OCI-LY7 (cell line): ENCODE data around the gene DPP10. TPM values are rescaled to one million over a fixed set of nuclear protein-coding genes. Genes with fewer than 3 reads are reported as not detected.
"Not testable (repeated sequence)": the region's sequence is repeated elsewhere in the genome, so short reads cannot be mapped to it uniquely, and the experiment has no call there.

Experiments used
- BruUV-seq: library from RNA; stranded (reverse); fragments of 400-500 nt; replicated peaks from 2 replicates; lab custom pipeline; 2021; lab: Mats Ljungman, UMichigan
- CTCF ChIA-PET: fragments of 300-600 bp; sonication (Branson Sonifier 250); formaldehyde crosslinking; loops from one replicate; lab custom pipeline; 2022; ENCODE audit warnings: antibody characterized with exemption; ENCODE audit not compliant: unreplicated experiment; lab: Charles Lee
- POLR2A ChIA-PET: fragments of 300-600 bp; sonication (Branson Sonifier 250); formaldehyde crosslinking; loops from one replicate; lab custom pipeline; 2022; ENCODE audit warnings: antibody characterized with exemption; lab: Charles Lee
- DNase-seq: peaks from one replicate; pipeline ENCODE4 v3.0.0-alpha.2; 2015; ENCODE audit warnings: low spot score
- H2AFZ ChIP-seq: fragments of 200-600 bp; sonication (generic), shearing (Covaris generic); 2 replicates; pipeline ENCODE4 v1.6.1; 2014; ENCODE audit warnings: mild to moderate bottlenecking, antibody characterized with exemption, low read length, moderate library complexity
- H3K27ac ChIP-seq: fragments of 200-600 bp; sonication (generic); 2 replicates; pipeline ENCODE4 v1.5.1; 2014; ENCODE audit warnings: mixed run types, low read depth, mild to moderate bottlenecking, moderate library complexity, low read length, inconsistent platforms; ENCODE audit not compliant: poor library complexity, severe bottlenecking
- H3K36me3 ChIP-seq: fragments of 200-600 bp; sonication (generic); 2 replicates; pipeline ENCODE4 v1.6.1; 2014; ENCODE audit warnings: mild to moderate bottlenecking, antibody characterized with exemption, low read length, moderate library complexity, mixed read lengths; ENCODE audit not compliant: insufficient read depth
- H3K4me1 ChIP-seq: fragments of 200-600 bp; sonication (generic); 2 replicates; pipeline ENCODE4 v1.5.1; 2014; ENCODE audit warnings: mild to moderate bottlenecking, low read length; ENCODE audit not compliant: insufficient read depth, poor library complexity, severe bottlenecking
- H3K4me2 ChIP-seq: fragments of 200-600 bp; sonication (generic); 2 replicates; pipeline ENCODE4 v1.6.1; 2014; ENCODE audit warnings: mild to moderate bottlenecking, low read length
- H3K4me3 ChIP-seq: fragments of 200-600 bp; sonication (generic); 2 replicates; pipeline ENCODE4 v1.5.1; 2014; ENCODE audit warnings: mild to moderate bottlenecking, low read depth, low read length; ENCODE audit not compliant: poor library complexity, severe bottlenecking
- H3K79me2 ChIP-seq: fragments of 200-600 bp; sonication (generic); 2 replicates; pipeline ENCODE4 v1.6.1; 2016; ENCODE audit warnings: low read depth, mild to moderate bottlenecking, low read length, moderate library complexity, mixed read lengths; ENCODE audit not compliant: insufficient read depth
- H3K9me2 ChIP-seq: fragments of 200-600 bp; sonication (generic); 2 replicates; pipeline ENCODE4 v1.6.1; 2016; ENCODE audit warnings: mild to moderate bottlenecking, low read length, mixed read lengths; ENCODE audit not compliant: insufficient read depth
- H3K9me3 ChIP-seq: fragments of 200-600 bp; sonication (generic); 2 replicates; pipeline ENCODE4 v1.6.1; 2014; ENCODE audit warnings: mild to moderate bottlenecking, mixed run types, low read length, mixed read lengths
- H4K20me1 ChIP-seq: fragments of 200-600 bp; sonication (generic); 2 replicates; pipeline ENCODE4 v1.6.1; 2014; ENCODE audit warnings: mild to moderate bottlenecking, antibody characterized with exemption, low read length, moderate library complexity, mixed read lengths; ENCODE audit not compliant: insufficient read depth
- EZH2phosphoT487 ChIP-seq: fragments of 200-600 bp; sonication (generic); IDR thresholded peaks from 2 replicates; pipeline ENCODE4 v1.6.1; 2018; ENCODE audit warnings: low read depth, borderline replicate concordance, mild to moderate bottlenecking, mixed run types, antibody characterized with exemption, low read length, moderate library complexity, mixed read lengths
- intact Hi-C: fragments of 100-400 bp; cut with micrococcal nuclease; formaldehyde crosslinking; loops from one replicate; pipeline ENCODE4 v1.10.0; 2022; ENCODE audit not compliant: unreplicated experiment
- total RNA-seq, 2 experiments: library from RNA; depleted of rRNA in 1 of 2; stranded (reverse); fragments of >200 nt in 1 of 2; shearing (Covaris generic) in 1 of 2; gene quantifications; 2 replicates each; pipeline ENCODE4 v1.2.3, GENCODE V29; 2014 to 2022
- TF ChIP-seq, protein P1 (sequence below): fragments of 200-600 bp; sonication (generic); conservative IDR thresholded peaks from 2 replicates; pipeline ENCODE4 v1.5.1; 2014; ENCODE audit warnings: mild to moderate bottlenecking, antibody characterized with exemption, low read length, moderate library complexity, mixed read lengths

The DPP10 gene
- total RNA-seq, 2 experiments from 2014 or later: not detected

DNA sequence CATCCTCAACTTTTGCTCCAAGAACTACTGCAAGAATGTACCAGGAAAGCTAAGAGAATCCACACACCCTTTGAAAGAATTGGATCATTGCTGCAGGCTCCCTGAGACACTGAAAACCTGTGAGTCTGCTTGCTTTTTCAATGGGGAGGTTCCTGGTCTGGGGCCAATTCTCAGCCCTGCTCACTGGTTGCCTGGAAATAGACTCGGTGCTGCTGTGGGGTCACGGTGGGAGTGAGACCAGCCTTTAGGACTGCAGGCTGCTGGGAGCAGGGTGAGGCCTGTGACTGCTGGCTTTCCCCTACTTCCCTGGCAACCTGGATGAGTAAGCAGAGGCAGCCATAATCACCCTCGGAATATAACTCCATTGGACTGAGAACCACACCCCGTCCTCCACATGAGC is 569.3 kb downstream of the DPP10 start:
- H3K9me2 ChIP-seq: no peaks in the 10 kb centered on the region
- BruUV-seq: no TSS peak
- intact Hi-C loops: no loop called here

DNA sequence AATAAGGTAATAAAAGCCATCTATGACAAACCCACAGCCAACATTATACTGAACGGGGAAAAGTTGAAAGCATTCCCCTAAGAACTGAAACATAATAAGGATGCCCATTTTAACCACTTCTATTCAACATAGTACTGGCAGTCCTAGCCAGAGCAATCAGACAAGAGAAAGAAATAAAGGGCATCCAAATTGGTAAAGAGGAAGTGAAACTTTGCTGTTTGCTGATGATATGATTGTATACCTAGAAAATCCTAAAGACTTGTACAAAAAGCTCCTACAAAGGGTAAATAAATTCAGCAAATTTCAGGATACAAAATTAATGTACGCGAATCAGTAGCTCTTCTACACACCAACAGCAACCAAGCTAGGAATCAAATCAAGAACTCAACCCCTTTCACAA is 579.6 kb downstream of the DPP10 start:
- H3K4me2 ChIP-seq, H3K4me3 ChIP-seq, POLR2A ChIA-PET, H3K9me2 ChIP-seq, CTCF ChIA-PET, H2AFZ ChIP-seq, DNase-seq, H3K27ac ChIP-seq, BruUV-seq, H3K36me3 ChIP-seq, intact Hi-C loops, H3K9me3 ChIP-seq, H4K20me1 ChIP-seq, H3K4me1 ChIP-seq, H3K79me2 ChIP-seq: not testable (repeated sequence)

More for the DNA sequence above, 569.3 kb downstream of the DPP10 start:
- TF ChIP-seq EZH2phosphoT487: no peak
- Histone ChIP-seq H3K9me3 (no peaks in the 10 kb centered on the region), H3K4me3 (no peak overlapping the region), H3K4me2 (no peak overlapping the region), H3K36me3 (no peaks in the 10 kb centered on the region), H3K4me1 (no peaks in the 10 kb centered on the region), H4K20me1 (no peaks in the 10 kb centered on the region), H3K27ac (no peak overlapping the region), H2AFZ (no peak overlapping the region), H3K79me2 (no peaks in the 10 kb centered on the region)
- DNase-seq: no peak
- ChIA-PET CTCF (no interaction called here), POLR2A (no interaction called here)

DNA sequence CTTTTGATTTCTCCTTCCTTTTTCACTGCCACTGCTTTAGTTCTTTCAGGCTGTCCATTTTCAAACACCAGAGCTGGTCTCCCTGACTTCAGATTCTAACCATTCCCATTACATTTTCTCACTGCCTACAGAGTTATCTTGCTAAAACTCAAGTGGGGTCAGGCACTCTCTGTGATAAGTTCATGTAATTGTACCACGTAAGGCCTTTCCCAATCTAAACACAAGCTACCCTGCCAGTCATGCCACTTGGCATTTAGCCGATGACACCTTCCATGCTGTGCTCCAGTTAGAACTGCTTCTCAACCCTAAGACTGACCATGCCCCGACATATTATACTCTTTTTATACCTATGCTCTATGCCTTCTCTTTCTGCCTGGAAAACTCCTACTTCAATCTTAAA is 592.4 kb downstream of the DPP10 start:
- TF ChIP-seq EZH2phosphoT487: no peak
- TF ChIP-seq, protein P1, sequence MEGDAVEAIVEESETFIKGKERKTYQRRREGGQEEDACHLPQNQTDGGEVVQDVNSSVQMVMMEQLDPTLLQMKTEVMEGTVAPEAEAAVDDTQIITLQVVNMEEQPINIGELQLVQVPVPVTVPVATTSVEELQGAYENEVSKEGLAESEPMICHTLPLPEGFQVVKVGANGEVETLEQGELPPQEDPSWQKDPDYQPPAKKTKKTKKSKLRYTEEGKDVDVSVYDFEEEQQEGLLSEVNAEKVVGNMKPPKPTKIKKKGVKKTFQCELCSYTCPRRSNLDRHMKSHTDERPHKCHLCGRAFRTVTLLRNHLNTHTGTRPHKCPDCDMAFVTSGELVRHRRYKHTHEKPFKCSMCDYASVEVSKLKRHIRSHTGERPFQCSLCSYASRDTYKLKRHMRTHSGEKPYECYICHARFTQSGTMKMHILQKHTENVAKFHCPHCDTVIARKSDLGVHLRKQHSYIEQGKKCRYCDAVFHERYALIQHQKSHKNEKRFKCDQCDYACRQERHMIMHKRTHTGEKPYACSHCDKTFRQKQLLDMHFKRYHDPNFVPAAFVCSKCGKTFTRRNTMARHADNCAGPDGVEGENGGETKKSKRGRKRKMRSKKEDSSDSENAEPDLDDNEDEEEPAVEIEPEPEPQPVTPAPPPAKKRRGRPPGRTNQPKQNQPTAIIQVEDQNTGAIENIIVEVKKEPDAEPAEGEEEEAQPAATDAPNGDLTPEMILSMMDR: no peak
- no peaks in the 10 kb centered on the region for H3K4me1 ChIP-seq
- no peaks in the 10 kb centered on the region for H3K9me3 ChIP-seq
- DNase-seq: no peak
- ChIA-PET POLR2A (interaction anchor here (0.7 kb wide), 1 partner anchor 23 kb away, joined by 3 read pairs; no protein-coding TSS in a partner anchor), CTCF (no interaction called here)
- H3K36me3 ChIP-seq: no peaks in the 10 kb centered on the region
- H3K9me2 ChIP-seq: no peaks in the 10 kb centered on the region
- BruUV-seq: no TSS peak
- intact Hi-C loops: no loop called here
- no peak overlapping the region for H3K4me3 ChIP-seq
- H3K27ac ChIP-seq: no peak overlapping the region
- no peaks in the 10 kb centered on the region for H4K20me1 ChIP-seq
- H3K79me2 ChIP-seq: no peaks in the 10 kb centered on the region
- H3K4me2 ChIP-seq: no peak overlapping the region
- H2AFZ ChIP-seq: no peak overlapping the region

DNA sequence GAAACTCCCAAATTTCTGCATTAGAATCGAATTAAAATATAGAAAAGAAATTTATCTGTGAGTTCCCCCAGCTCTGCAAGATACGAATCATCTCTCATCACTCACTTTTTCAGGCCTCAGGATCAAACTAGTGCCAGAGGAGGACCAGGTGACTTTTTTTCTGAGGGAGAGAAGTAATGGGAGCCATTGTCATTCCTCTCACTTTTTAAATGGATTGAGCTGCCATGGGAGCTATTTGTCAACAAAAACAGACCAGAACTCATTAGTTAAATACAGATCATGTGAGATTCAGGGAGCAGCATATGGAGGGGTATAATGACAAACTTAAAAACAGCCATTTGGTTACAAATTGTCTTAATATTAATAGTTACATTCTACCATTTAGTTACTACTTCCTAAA is 594.4 kb downstream of the DPP10 start:
- CTCF ChIA-PET: no interaction called here

More for the DNA sequence above, 594.4 kb downstream of the DPP10 start:
- no peaks in the 10 kb centered on the region for H3K79me2 ChIP-seq
- H3K4me1 ChIP-seq: no peaks in the 10 kb centered on the region
- H3K9me3 ChIP-seq: no peaks in the 10 kb centered on the region
- H3K36me3 ChIP-seq: no peaks in the 10 kb centered on the region
- no peak overlapping the region for H3K4me2 ChIP-seq
- no peaks in the 10 kb centered on the region for H4K20me1 ChIP-seq
- no peak for DNase-seq
- H3K4me3 ChIP-seq: no peak overlapping the region
- H2AFZ ChIP-seq: no peak overlapping the region
- TF ChIP-seq, protein P1: no peak
- TF ChIP-seq EZH2phosphoT487: no peak
- POLR2A ChIA-PET: no interaction called here
- intact Hi-C loops: no loop called here
- no peaks in the 10 kb centered on the region for H3K9me2 ChIP-seq
- no TSS peak for BruUV-seq
- no peak overlapping the region for H3K27ac ChIP-seq
